Measurements from ENCODE around the gene SDHA.
"Not testable (repeated sequence)": the region's sequence is repeated elsewhere in the genome, so short reads cannot be mapped to it uniquely, and the experiment has no call there.

SDHA gene

DNA sequence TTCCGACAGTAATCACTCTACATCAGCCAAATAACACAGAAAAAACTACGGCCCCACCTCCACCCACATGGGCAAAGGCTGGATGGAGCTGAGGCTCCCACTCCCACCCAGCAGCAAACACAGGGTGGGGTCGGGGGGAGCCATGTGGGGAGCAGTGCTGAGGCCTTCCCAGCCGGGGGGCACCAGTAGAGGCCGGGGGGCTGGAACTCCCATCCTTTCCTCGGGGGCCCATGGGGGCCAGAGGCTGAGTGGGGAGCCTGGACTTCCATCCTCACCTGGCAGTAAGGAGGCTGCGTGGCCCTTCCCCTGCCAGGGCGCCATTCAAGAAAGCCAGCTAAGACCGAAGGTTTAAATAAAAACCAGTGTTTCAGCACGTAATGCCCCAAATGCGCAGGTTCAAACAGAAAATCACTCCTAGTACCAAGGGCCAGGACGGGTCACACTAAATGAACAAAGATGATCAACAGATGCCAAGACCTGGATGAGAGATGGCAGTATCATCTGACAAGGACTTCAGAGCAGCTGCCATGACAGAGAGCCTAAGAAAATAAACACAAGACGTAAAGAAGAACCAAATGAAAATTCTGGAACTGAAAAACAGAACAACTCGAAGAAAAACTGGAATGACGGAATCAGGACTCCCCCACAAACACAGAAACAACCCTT lies 9.5 kb upstream of the SDHA start:
- DNase-seq (ENCODE audit: low read depth), result no peak
- TF ChIP-seq, protein P1, sequence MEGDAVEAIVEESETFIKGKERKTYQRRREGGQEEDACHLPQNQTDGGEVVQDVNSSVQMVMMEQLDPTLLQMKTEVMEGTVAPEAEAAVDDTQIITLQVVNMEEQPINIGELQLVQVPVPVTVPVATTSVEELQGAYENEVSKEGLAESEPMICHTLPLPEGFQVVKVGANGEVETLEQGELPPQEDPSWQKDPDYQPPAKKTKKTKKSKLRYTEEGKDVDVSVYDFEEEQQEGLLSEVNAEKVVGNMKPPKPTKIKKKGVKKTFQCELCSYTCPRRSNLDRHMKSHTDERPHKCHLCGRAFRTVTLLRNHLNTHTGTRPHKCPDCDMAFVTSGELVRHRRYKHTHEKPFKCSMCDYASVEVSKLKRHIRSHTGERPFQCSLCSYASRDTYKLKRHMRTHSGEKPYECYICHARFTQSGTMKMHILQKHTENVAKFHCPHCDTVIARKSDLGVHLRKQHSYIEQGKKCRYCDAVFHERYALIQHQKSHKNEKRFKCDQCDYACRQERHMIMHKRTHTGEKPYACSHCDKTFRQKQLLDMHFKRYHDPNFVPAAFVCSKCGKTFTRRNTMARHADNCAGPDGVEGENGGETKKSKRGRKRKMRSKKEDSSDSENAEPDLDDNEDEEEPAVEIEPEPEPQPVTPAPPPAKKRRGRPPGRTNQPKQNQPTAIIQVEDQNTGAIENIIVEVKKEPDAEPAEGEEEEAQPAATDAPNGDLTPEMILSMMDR (IDR thresholded peaks at IDR 0.05; ENCODE audit: low read length, missing control alignments), result no peak
- no peak overlapping the region for H3K4me3 ChIP-seq (replicated peaks; ENCODE audit: low read depth, low read length)

- no peak for DNase-seq (ENCODE audit: low read depth)
- no peak overlapping the region for H3K4me3 ChIP-seq (replicated peaks; ENCODE audit: low read depth, low read length)
- TF ChIP-seq, protein P1 (IDR thresholded peaks at IDR 0.05; ENCODE audit: low read length, missing control alignments), result no peak
Measured at GRCh38 chr5:213803-214395, 4.2 kb upstream of the SDHA start.

- not testable (repeated sequence) for H3K4me3 ChIP-seq (replicated peaks; ENCODE audit: low read depth, low read length); DNase-seq (ENCODE audit: low read depth)
Measured at GRCh38 chr5:215256-215655, 2.9 kb upstream of the SDHA start.

DNA sequence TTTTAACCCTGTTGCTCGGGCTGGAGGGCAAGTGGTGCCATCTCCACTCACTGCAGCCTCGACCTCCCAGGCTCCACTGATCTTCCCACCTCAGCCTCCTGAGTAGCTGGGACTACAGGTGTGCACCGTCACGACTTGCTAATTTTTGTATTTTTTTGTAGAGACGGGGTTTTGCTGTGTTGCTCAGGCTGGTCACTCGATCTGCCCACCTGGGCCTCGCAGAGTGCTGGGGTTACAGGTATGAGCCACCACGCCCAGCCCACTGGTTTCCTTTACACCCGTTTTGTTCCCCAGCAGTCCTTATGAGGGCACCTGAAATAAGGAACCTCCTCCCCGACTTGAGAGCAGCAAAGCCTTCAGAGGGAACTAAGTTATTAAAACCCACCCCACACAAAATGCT lies 2.0 kb upstream of the SDHA start:
- DNase-seq (ENCODE audit: low read depth); H3K4me3 ChIP-seq (replicated peaks; ENCODE audit: low read depth, low read length): not testable (repeated sequence)

- TF ChIP-seq, protein P1 (IDR thresholded peaks at IDR 0.05; ENCODE audit: low read length, missing control alignments), result no peak
- peak overlapping the region; percentile 89 for H3K4me3 ChIP-seq (replicated peaks; ENCODE audit: low read depth, low read length)
- DNase-seq (ENCODE audit: low read depth), result peak; percentile 44
Measured at GRCh38 chr5:218457-219291, 554 bp downstream of the SDHA start.

- peak; percentile 32 for DNase-seq (ENCODE audit: low read depth)
Measured at GRCh38 chr5:219460-219863, 1.3 kb downstream of the SDHA start.

GRCh38 chr5:219991-220390 lies 1.9 kb downstream of the SDHA start:
- TF ChIP-seq, protein P1 (IDR thresholded peaks at IDR 0.05; ENCODE audit: low read length, missing control alignments), result no peak
- no peak for DNase-seq (ENCODE audit: low read depth)
- H3K4me3 ChIP-seq (replicated peaks; ENCODE audit: low read depth, low read length), result peak overlapping the region; percentile 89

More at GRCh38 chr5:219460-219863, 1.3 kb downstream of the SDHA start:
- H3K4me3 ChIP-seq (replicated peaks; ENCODE audit: low read depth, low read length), result peak overlapping the region; percentile 89
- TF ChIP-seq, protein P1 (IDR thresholded peaks at IDR 0.05; ENCODE audit: low read length, missing control alignments), result no peak

DNA sequence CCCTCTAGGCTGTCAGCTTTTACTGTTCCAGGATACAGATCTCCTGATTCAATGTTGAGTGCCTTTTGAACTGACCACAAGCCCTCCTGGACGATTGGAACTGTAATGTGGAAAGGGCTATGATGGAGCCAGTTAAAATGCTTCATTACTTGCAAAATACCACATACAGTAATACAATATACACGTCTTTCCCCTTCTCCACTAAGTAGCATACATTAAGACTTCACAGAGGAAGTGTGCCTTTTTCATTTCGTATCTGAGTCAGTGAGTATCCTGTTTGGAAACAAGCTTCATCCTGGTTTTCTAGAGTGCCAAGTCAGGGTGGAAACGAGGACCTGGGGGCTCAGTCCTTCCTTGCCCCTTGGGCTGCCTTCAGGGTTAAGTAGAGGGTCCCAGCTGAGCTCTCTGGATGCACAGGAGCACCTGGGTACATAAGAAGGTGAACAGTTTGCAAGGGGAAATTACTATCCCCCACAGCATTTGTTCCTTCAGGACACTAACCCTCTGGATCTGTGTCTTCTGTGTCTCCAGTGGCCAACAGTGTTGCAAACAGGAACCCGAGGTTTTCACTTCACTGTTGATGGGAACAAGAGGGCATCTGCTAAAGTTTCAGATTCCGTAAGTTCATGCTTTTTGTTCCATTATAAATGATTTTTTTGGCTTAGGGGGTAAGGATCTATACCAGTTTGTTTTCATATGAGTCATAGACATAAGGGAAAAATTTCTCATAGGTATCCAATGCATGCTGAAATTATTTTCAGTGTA lies 5.0 kb downstream of the SDHA start:
- H3K4me3 ChIP-seq (replicated peaks; ENCODE audit: low read depth, low read length), result not testable (repeated sequence)

More for the DNA sequence above, 5.0 kb downstream of the SDHA start:
- peak; percentile 43 for DNase-seq (ENCODE audit: low read depth)
